H1 (cell line): ENCODE measurements around the gene PTPRD.

Source experiments
- ASH2L ChIP-seq: fragments of 200-600, 300-600 bp; sonication (generic); IDR thresholded peaks from one replicate; pipeline ENCODE4 v1.7.1; 2017; ENCODE audit warnings: low read length
- BRCA1 ChIP-seq: IDR thresholded peaks from 2 replicates; pipeline ENCODE4 v1.6.1; 2012; ENCODE audit warnings: low read depth, low read length, improper control_type of control experiment
- CEBPB ChIP-seq: IDR thresholded peaks from 2 replicates; pipeline ENCODE4 v1.6.1; 2012; ENCODE audit warnings: low read depth, low read length
- CTCF ChIP-seq, 3 experiments: IDR thresholded peaks; 1 replicate in 2 of 3; 2 replicates in 1 of 3; pipeline versions ENCODE4 v1.5.1 to v1.6.1; 2011; ENCODE audit warnings: low read length in 3 of 3, mild to moderate bottlenecking in 3 of 3, inconsistent platforms in 2 of 3, low read depth in 1 of 3, moderate library complexity in 1 of 3; ENCODE audit not compliant: insufficient read depth in 1 of 3; ENCODE audit errors: control extremely low read depth in 1 of 3
- EZH2 ChIP-seq: fragments of 200-600 bp; sonication (generic); IDR thresholded peaks from 2 replicates; pipeline ENCODE4 v1.7.1; 2012; ENCODE audit warnings: low read depth, mild to moderate bottlenecking, moderate library complexity, low read length, inconsistent platforms; ENCODE audit not compliant: severe bottlenecking
- KDM4A ChIP-seq: IDR thresholded peaks from one replicate; pipeline ENCODE4 v1.7.1; 2012; ENCODE audit warnings: low read depth, mild to moderate bottlenecking, moderate library complexity, low read length, inconsistent platforms; ENCODE audit not compliant: severe bottlenecking
- POLR2AphosphoS5 ChIP-seq: IDR thresholded peaks from 2 replicates; pipeline ENCODE4 v1.6.1; 2011; ENCODE audit warnings: low read depth, low read length
- SAP30 ChIP-seq: fragments of 300-600 bp; sonication (generic); IDR thresholded peaks from 2 replicates; pipeline ENCODE4 v1.7.1; 2012; ENCODE audit warnings: low read length, moderate library complexity, mild to moderate bottlenecking, inconsistent platforms; ENCODE audit not compliant: insufficient read depth, insufficient replicate concordance
- TCF12 ChIP-seq: IDR thresholded peaks from 2 replicates; pipeline ENCODE4 v1.6.1; 2011; ENCODE audit warnings: low read depth, mild to moderate bottlenecking, low read length
- ZNF274 ChIP-seq: IDR thresholded peaks from 2 replicates; pipeline ENCODE4 v1.7.0; 2012; ENCODE audit warnings: low read length, borderline replicate concordance; ENCODE audit errors: extremely low read depth

- no peak for TF ChIP-seq EZH2
- no peak for TF ChIP-seq BRCA1
- TF ChIP-seq SAP30, result no peak
- TF ChIP-seq CTCF (IDR thresholded peaks at IDR 0.05; ENCODE audit: control extremely low read depth in 1 of 3, insufficient read depth in 1 of 3, low read depth in 1 of 3, low read length in 3 of 3), result no peak
- TF ChIP-seq ASH2L, result no peak
- TF ChIP-seq KDM4A, result no peak
- TF ChIP-seq TCF12, result no peak
- no peak for TF ChIP-seq ZNF274
- no peak for TF ChIP-seq CEBPB
- no peak for TF ChIP-seq POLR2AphosphoS5
Observed at GRCh38 chr9:9412241-9412640, 1200.6 kb downstream of the PTPRD start.
